Liver (tissue), 9 donors: ENCODE results near the gene PPDPF. TPM values are rescaled to one million over a fixed set of nuclear protein-coding genes. Genes with fewer than 3 reads are reported as not detected.

Experiments used
- DNase-seq: peaks from one replicate; pipeline ENCODE4 v3.0.0-alpha.2; 2017; ENCODE audit warnings: low spot score
- H3K27ac ChIP-seq, 2 donors: one replicate each; pipeline ENCODE4 v1.7.0; 2013; ENCODE audit warnings: inconsistent platforms in 2 of 2, low read length in 2 of 2, control low read depth in 1 of 2, low read depth in 1 of 2, mild to moderate bottlenecking in 1 of 2
- H3K27me3 ChIP-seq, 4 donors: one replicate each; pipeline versions ENCODE4 v1.6.1 to v1.7.0; 2013; ENCODE audit warnings: low read length in 3 of 4, inconsistent platforms in 1 of 4, mild to moderate bottlenecking in 1 of 4, moderate library complexity in 1 of 4; ENCODE audit not compliant: control insufficient read depth in 4 of 4, insufficient read depth in 4 of 4
- H3K36me3 ChIP-seq, 4 donors: one replicate each; pipeline versions ENCODE4 v1.6.1 to v1.7.0; 2013; ENCODE audit warnings: low read length in 3 of 4, mild to moderate bottlenecking in 3 of 4, low read depth in 1 of 4, moderate library complexity in 1 of 4; ENCODE audit not compliant: control insufficient read depth in 4 of 4, insufficient read depth in 3 of 4
- H3K4me1 ChIP-seq, 4 donors: one replicate each; pipeline versions ENCODE4 v1.6.1 to v1.7.0; 2013; ENCODE audit warnings: low read length in 3 of 4, mild to moderate bottlenecking in 3 of 4, moderate library complexity in 1 of 4; ENCODE audit not compliant: control insufficient read depth in 4 of 4, insufficient read depth in 4 of 4
- H3K4me3 ChIP-seq, 3 donors: one replicate each; pipeline versions ENCODE4 v1.6.1 to v1.7.0; 2013; ENCODE audit warnings: low read length in 3 of 3, control low read depth in 1 of 3, low read depth in 1 of 3, mild to moderate bottlenecking in 1 of 3
- H3K9ac ChIP-seq, 2 donors: one replicate each; pipeline ENCODE4 v1.7.0; 2013; ENCODE audit warnings: low read length in 2 of 2, mild to moderate bottlenecking in 2 of 2, moderate library complexity in 2 of 2, control low read depth in 1 of 2, low read depth in 1 of 2
- H3K9me3 ChIP-seq, 4 donors: one replicate each; pipeline versions ENCODE4 v1.6.1 to v1.7.0; 2013; ENCODE audit warnings: low read length in 3 of 4; ENCODE audit not compliant: control insufficient read depth in 4 of 4
- EGR1 ChIP-seq, 2 donors: IDR thresholded peaks; 2 replicates each; pipeline ENCODE4 v1.6.1; 2016 to 2018; ENCODE audit warnings: antibody characterized with exemption in 2 of 2, low read depth in 2 of 2
- FOXA1 ChIP-seq: IDR thresholded peaks from 2 replicates; pipeline ENCODE4 v1.6.1; 2016; ENCODE audit warnings: antibody characterized with exemption
- FOXA2 ChIP-seq: IDR thresholded peaks from 2 replicates; pipeline ENCODE4 v1.6.1; 2016; ENCODE audit warnings: antibody characterized with exemption
- GABPA ChIP-seq, 2 donors: IDR thresholded peaks in 1 of 2; conservative IDR thresholded peaks in 1 of 2; 2 replicates each; pipeline ENCODE4 v1.6.1; 2016; ENCODE audit warnings: antibody characterized with exemption in 2 of 2, mild to moderate bottlenecking in 1 of 2, moderate library complexity in 1 of 2
- HNF4A ChIP-seq, 2 donors: conservative IDR thresholded peaks; 2 replicates each; pipeline ENCODE4 v1.6.1; 2016; ENCODE audit warnings: antibody characterized with exemption in 2 of 2, mild to moderate bottlenecking in 2 of 2
- HNF4G ChIP-seq: IDR thresholded peaks from 2 replicates; pipeline ENCODE4 v1.6.1; 2016; ENCODE audit warnings: antibody characterized with exemption
- JUND ChIP-seq, 2 donors: IDR thresholded peaks; 2 replicates each; pipeline ENCODE4 v1.6.1; 2016; ENCODE audit warnings: antibody characterized with exemption in 2 of 2
- NR2F2 ChIP-seq: IDR thresholded peaks from 2 replicates; pipeline ENCODE4 v1.6.1; 2016; ENCODE audit warnings: antibody characterized with exemption
- RAD21 ChIP-seq, 2 donors: IDR thresholded peaks; 2 replicates each; pipeline ENCODE4 v1.6.1; 2016; ENCODE audit warnings: antibody characterized with exemption in 2 of 2, mild to moderate bottlenecking in 2 of 2
- RXRA ChIP-seq, 2 donors: IDR thresholded peaks; 2 replicates each; pipeline ENCODE4 v1.6.1; 2017 to 2018; ENCODE audit warnings: antibody characterized with exemption in 2 of 2, mild to moderate bottlenecking in 1 of 2
- SP1 ChIP-seq: IDR thresholded peaks from 2 replicates; pipeline ENCODE4 v1.6.1; 2018; ENCODE audit warnings: antibody characterized with exemption, mild to moderate bottlenecking
- TAF1 ChIP-seq: conservative IDR thresholded peaks from 2 replicates; pipeline ENCODE4 v1.6.1; 2016; ENCODE audit warnings: antibody characterized with exemption, mild to moderate bottlenecking
- YY1 ChIP-seq: IDR thresholded peaks from 2 replicates; pipeline ENCODE4 v1.6.1; 2016; ENCODE audit warnings: antibody characterized with exemption, mild to moderate bottlenecking
- WGBS: extraction: QIAGEN DNeasy Blood & Tissue Kit; methylation state at CpG from one replicate; pipeline ENCODE4 v1.1.7; 2013; 5-methylcytosine and 5-hydroxymethylcytosine counted together
- polyA plus RNA-seq, 2 donors: library from polyadenylated mRNA; stranded (reverse) in 1 of 2; unstranded in 1 of 2; fragments of 200-250 nt in 1 of 2; fragments of >200 nt in 1 of 2; fragmentation: Nextera tagmentation in 1 of 2; extraction: Ambion mirVana in 1 of 2; gene quantifications; one replicate each; pipeline versions ENCODE4 v1.2.1 to v1.2.3, GENCODE V29; 2013 to 2015
- total RNA-seq, 2 donors: library from RNA; depleted of rRNA; stranded (reverse); fragments of >200 nt; gene quantifications; one replicate each; pipeline ENCODE4 v1.2.3, GENCODE V29; 2014
- TF ChIP-seq, protein P1 (sequence below): IDR thresholded peaks from 2 replicates; pipeline ENCODE4 v1.6.1; 2016; ENCODE audit warnings: antibody characterized with exemption, mild to moderate bottlenecking
- TF ChIP-seq, protein P2 (sequence below): fragments of 150-350 bp; IDR thresholded peaks from 2 replicates; pipeline ENCODE4 v1.5.1; 2017; ENCODE audit warnings: improper control_type of control experiment, low read depth, low read length; ENCODE audit not compliant: missing input control
- TF ChIP-seq, protein P3 (sequence below): IDR thresholded peaks from 2 replicates; pipeline ENCODE4 v1.6.1; 2016; ENCODE audit warnings: antibody characterized with exemption
- TF ChIP-seq, protein P4 (sequence below): IDR thresholded peaks from 2 replicates; pipeline ENCODE4 v1.6.1; 2016; ENCODE audit warnings: antibody characterized with exemption
- TF ChIP-seq, protein P5 (sequence below): IDR thresholded peaks from 2 replicates; pipeline ENCODE4 v1.6.1; 2016; ENCODE audit warnings: antibody characterized with exemption
- donor health status: healthy.
- donor health status: healthy.
- donor health status: healthy.
- donor health status: healthy.
- donor health status: healthy.

The PPDPF gene
- total and polyA plus RNA-seq, 4 donors, result 8.3 to 196 (median 25.3) TPM

DNA sequence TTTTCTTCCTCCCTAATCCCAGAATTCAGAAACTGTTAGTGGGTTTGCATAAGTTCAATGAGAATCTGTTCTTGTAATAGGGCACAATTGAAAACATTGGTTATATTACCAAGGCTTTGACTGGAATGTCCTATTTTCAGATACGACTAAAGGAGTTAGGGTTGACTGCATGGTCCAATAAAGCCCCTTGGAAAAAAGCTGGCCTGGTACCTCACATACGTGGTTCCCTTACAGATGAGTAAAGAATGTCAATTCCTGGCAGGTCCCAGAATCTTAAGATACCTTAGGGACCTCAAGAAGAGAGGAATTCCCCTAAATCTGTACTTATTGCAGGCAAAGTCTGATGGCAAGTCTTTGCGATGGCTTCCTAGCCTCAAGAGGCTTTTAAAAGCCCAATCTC is 4.6 kb downstream of the PPDPF start:
- TF ChIP-seq YY1 (no peak), SP1 (no peak), HNF4A (conservative IDR thresholded peaks at IDR 0.05) (no peak), FOXA1 (no peak), RAD21 (IDR thresholded peaks at IDR 0.05) (no peak), RXRA (IDR thresholded peaks at IDR 0.05) (no peak), GABPA (IDR thresholded peaks at IDR 0.05 in 1 of 2, conservative IDR thresholded peaks at IDR 0.05 in 1 of 2) (no peak), FOXA2 (no peak), TAF1 (no peak), HNF4G (no peak), JUND (IDR thresholded peaks at IDR 0.05) (no peak), EGR1 (IDR thresholded peaks at IDR 0.05; ENCODE audit: low read depth in 2 of 2) (no peak), NR2F2 (no peak)
- TF ChIP-seq, protein P1, sequence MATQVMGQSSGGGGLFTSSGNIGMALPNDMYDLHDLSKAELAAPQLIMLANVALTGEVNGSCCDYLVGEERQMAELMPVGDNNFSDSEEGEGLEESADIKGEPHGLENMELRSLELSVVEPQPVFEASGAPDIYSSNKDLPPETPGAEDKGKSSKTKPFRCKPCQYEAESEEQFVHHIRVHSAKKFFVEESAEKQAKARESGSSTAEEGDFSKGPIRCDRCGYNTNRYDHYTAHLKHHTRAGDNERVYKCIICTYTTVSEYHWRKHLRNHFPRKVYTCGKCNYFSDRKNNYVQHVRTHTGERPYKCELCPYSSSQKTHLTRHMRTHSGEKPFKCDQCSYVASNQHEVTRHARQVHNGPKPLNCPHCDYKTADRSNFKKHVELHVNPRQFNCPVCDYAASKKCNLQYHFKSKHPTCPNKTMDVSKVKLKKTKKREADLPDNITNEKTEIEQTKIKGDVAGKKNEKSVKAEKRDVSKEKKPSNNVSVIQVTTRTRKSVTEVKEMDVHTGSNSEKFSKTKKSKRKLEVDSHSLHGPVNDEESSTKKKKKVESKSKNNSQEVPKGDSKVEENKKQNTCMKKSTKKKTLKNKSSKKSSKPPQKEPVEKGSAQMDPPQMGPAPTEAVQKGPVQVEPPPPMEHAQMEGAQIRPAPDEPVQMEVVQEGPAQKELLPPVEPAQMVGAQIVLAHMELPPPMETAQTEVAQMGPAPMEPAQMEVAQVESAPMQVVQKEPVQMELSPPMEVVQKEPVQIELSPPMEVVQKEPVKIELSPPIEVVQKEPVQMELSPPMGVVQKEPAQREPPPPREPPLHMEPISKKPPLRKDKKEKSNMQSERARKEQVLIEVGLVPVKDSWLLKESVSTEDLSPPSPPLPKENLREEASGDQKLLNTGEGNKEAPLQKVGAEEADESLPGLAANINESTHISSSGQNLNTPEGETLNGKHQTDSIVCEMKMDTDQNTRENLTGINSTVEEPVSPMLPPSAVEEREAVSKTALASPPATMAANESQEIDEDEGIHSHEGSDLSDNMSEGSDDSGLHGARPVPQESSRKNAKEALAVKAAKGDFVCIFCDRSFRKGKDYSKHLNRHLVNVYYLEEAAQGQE, result no peak
- TF ChIP-seq, protein P2, sequence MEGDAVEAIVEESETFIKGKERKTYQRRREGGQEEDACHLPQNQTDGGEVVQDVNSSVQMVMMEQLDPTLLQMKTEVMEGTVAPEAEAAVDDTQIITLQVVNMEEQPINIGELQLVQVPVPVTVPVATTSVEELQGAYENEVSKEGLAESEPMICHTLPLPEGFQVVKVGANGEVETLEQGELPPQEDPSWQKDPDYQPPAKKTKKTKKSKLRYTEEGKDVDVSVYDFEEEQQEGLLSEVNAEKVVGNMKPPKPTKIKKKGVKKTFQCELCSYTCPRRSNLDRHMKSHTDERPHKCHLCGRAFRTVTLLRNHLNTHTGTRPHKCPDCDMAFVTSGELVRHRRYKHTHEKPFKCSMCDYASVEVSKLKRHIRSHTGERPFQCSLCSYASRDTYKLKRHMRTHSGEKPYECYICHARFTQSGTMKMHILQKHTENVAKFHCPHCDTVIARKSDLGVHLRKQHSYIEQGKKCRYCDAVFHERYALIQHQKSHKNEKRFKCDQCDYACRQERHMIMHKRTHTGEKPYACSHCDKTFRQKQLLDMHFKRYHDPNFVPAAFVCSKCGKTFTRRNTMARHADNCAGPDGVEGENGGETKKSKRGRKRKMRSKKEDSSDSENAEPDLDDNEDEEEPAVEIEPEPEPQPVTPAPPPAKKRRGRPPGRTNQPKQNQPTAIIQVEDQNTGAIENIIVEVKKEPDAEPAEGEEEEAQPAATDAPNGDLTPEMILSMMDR, result no peak
- TF ChIP-seq, protein P3, sequence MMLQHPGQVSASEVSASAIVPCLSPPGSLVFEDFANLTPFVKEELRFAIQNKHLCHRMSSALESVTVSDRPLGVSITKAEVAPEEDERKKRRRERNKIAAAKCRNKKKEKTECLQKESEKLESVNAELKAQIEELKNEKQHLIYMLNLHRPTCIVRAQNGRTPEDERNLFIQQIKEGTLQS, result no peak
- TF ChIP-seq, protein P4, sequence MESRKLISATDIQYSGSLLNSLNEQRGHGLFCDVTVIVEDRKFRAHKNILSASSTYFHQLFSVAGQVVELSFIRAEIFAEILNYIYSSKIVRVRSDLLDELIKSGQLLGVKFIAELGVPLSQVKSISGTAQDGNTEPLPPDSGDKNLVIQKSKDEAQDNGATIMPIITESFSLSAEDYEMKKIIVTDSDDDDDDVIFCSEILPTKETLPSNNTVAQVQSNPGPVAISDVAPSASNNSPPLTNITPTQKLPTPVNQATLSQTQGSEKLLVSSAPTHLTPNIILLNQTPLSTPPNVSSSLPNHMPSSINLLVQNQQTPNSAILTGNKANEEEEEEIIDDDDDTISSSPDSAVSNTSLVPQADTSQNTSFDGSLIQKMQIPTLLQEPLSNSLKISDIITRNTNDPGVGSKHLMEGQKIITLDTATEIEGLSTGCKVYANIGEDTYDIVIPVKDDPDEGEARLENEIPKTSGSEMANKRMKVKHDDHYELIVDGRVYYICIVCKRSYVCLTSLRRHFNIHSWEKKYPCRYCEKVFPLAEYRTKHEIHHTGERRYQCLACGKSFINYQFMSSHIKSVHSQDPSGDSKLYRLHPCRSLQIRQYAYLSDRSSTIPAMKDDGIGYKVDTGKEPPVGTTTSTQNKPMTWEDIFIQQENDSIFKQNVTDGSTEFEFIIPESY, result no peak
- TF ChIP-seq, protein P5, sequence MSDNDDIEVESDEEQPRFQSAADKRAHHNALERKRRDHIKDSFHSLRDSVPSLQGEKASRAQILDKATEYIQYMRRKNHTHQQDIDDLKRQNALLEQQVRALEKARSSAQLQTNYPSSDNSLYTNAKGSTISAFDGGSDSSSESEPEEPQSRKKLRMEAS, result no peak
- Histone ChIP-seq H3K27ac (no peak overlapping the region), H3K4me3 (no peak overlapping the region), H3K9ac (no peak overlapping the region), H3K27me3 (no peaks in the 10 kb centered on the region), H3K9me3 (no peaks in the 10 kb centered on the region), H3K36me3 (no peaks in the 10 kb centered on the region), H3K4me1 (peaks cover 2 to 12% (median 6%) of the 10 kb centered on the region in 4 donors)
- no peak for DNase-seq
- WGBS, result 77% methylated on average over 3 of the region's 3 CpGs
